ENCODE data around the gene PRKCE. TPM values are rescaled to one million over a fixed set of nuclear protein-coding genes. Genes with fewer than 3 reads are reported as not detected.

PRKCE gene
- total and polyA plus RNA-seq, 2 donors (not counting 3 experiments of a cell fraction or from before 2014, with no cell fraction given) = 27.9 to 33.9 TPM

DNA sequence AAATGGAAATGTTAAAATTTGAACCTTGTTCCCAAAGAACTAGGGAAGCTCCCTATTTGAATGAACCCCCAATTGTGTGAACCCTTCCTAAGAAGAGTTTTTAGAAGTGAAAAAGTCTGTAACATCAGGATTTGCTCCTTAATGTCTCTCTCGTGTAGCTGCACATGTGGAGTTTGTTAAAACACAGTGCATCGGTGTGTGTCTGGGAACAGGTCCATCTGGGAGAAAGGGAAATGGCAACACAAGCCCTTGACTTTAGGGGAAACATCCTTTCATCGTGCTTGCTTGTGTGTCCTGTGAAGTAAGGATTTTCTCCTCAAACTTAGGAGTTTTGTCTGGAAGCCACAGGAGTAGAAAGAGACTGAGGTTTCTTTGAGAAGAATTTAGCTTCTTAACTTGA is 203.9 kb downstream of the PRKCE start:
- Histone ChIP-seq H3K9me1 (replicated peaks; ENCODE audit: control insufficient read depth, extremely low read depth, insufficient read depth, low read length) (no peaks in the 10 kb centered on the region), H3K36me3 (ENCODE audit: control insufficient read depth in 2 of 2, extremely low read depth in 1 of 2, insufficient read depth in 2 of 2, low read length in 2 of 2) (no peaks in the 10 kb centered on the region), H3K9ac (replicated peaks; ENCODE audit: extremely low read depth, insufficient read depth, low read length) (no peak overlapping the region), H3K9me3 (replicated peaks; ENCODE audit: control insufficient read depth, insufficient read depth, low read length) (no peaks in the 10 kb centered on the region), H2AFZ (ENCODE audit: low read depth, low read length) (no peak overlapping the region), H3K4me2 (ENCODE audit: insufficient read depth, low read length) (no peak overlapping the region), H4K20me1 (replicated peaks; ENCODE audit: control insufficient read depth, extremely low read depth, insufficient read depth, low read length) (no peaks in the 10 kb centered on the region), H3K4me3 (replicated peaks in 1 of 3; ENCODE audit: insufficient read depth in 1 of 3, low read depth in 1 of 3, low read length in 3 of 3) (no peak overlapping the region), H3K79me2 (ENCODE audit: control insufficient read depth, insufficient read depth, low read length) (no peaks in the 10 kb centered on the region), H3K27ac (ENCODE audit: insufficient read depth, low read depth, low read length) (no peak overlapping the region), H3K27me3 (ENCODE audit: control insufficient read depth in 2 of 2, insufficient read depth in 2 of 2, low read length in 2 of 2) (no peaks in the 10 kb centered on the region), H3K4me1 (ENCODE audit: control insufficient read depth, extremely low read depth, insufficient read depth, low read length) (peaks cover 11% of the 10 kb centered on the region)
- CTCF ChIA-PET = interaction anchor here (1.2 to 2.2 kb wide), 3 partner anchors 66 to 81 kb away, joined by 3 to 8 read pairs (median 4); no protein-coding TSS in a partner anchor
- intact Hi-C loops (cut with micrococcal nuclease) = loop anchor here (5.0 kb wide), 1 partner anchor 43 kb away; no protein-coding TSS in a partner anchor
- TF ChIP-seq, protein P1, sequence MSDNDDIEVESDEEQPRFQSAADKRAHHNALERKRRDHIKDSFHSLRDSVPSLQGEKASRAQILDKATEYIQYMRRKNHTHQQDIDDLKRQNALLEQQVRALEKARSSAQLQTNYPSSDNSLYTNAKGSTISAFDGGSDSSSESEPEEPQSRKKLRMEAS (IDR thresholded peaks at IDR 0.05; ENCODE audit: insufficient read depth, insufficient read length) = no peak
- TF ChIP-seq, protein P2, sequence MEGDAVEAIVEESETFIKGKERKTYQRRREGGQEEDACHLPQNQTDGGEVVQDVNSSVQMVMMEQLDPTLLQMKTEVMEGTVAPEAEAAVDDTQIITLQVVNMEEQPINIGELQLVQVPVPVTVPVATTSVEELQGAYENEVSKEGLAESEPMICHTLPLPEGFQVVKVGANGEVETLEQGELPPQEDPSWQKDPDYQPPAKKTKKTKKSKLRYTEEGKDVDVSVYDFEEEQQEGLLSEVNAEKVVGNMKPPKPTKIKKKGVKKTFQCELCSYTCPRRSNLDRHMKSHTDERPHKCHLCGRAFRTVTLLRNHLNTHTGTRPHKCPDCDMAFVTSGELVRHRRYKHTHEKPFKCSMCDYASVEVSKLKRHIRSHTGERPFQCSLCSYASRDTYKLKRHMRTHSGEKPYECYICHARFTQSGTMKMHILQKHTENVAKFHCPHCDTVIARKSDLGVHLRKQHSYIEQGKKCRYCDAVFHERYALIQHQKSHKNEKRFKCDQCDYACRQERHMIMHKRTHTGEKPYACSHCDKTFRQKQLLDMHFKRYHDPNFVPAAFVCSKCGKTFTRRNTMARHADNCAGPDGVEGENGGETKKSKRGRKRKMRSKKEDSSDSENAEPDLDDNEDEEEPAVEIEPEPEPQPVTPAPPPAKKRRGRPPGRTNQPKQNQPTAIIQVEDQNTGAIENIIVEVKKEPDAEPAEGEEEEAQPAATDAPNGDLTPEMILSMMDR (IDR thresholded peaks at IDR 0.05; ENCODE audit: extremely low read depth in 1 of 2, insufficient read depth in 1 of 2, low read depth in 1 of 2, low read length in 2 of 2) = no peak
- no peak for TF ChIP-seq MYC (IDR thresholded peaks at IDR 0.05; ENCODE audit: low read depth, low read length)
- TF ChIP-seq GATA2 (IDR thresholded peaks at IDR 0.05; ENCODE audit: insufficient read depth, insufficient read length, low read depth, low read length) = no peak
- TF ChIP-seq EZH2 (IDR thresholded peaks at IDR 0.05; ENCODE audit: borderline replicate concordance, low read depth, low read length, severe bottlenecking) = no peak
- no peak for TF ChIP-seq POLR2AphosphoS5 (IDR thresholded peaks at IDR 0.05; ENCODE audit: insufficient read depth, low read depth, low read length)
- no peak for TF ChIP-seq POLR2A (IDR thresholded peaks at IDR 0.05; ENCODE audit: low read depth, low read length)
- no peak for TF ChIP-seq JUN (IDR thresholded peaks at IDR 0.05; ENCODE audit: borderline replicate concordance, insufficient read depth, insufficient read length, low read depth)
- no peak for TF ChIP-seq FOS (IDR thresholded peaks at IDR 0.05; ENCODE audit: borderline replicate concordance, insufficient read depth, low read length)
- BruUV-seq (replicated peaks) = no TSS peak
- FAIRE-seq (no peak), DNase-seq (ENCODE audit: low read depth, low spot score) (no peak)
- dilution Hi-C loops (cut with MboI; ENCODE audit: extremely low pct_ligation_motif_present, low sequenced_read_pairs) = no loop called here
- POLR2A ChIA-PET = no interaction called here
